Endothelial cell of umbilical vein (primary cell): Measurements from ENCODE around the gene GGACT. TPM values are rescaled to one million over a fixed set of nuclear protein-coding genes. Genes with fewer than 3 reads are reported as not detected.
"Not testable (repeated sequence)": the region's sequence is repeated elsewhere in the genome, so short reads cannot be mapped to it uniquely, and the experiment has no call there.

Experiments used
- BruUV-seq: library from RNA; stranded (reverse); fragments of 400-500 nt; replicated peaks from 2 replicates; lab custom pipeline; 2021; lab: Mats Ljungman, UMichigan
- CTCF ChIA-PET: fragments of 300-600, 350-600 bp; sonication (Branson Sonifier 250); formaldehyde crosslinking; loops from one replicate; lab custom pipeline; 2021; ENCODE audit warnings: antibody characterized with exemption, inconsistent platforms; lab: Charles Lee
- POLR2A ChIA-PET: fragments of 300-600, 350-600 bp; sonication (Branson Sonifier 250); formaldehyde crosslinking; loops from one replicate; lab custom pipeline; 2021; ENCODE audit warnings: antibody characterized with exemption, inconsistent platforms; lab: Charles Lee
- DNase-seq: peaks from one replicate; pipeline ENCODE4 v3.0.0-alpha.2; 2011; ENCODE audit warnings: low read depth, low spot score
- FAIRE-seq: peaks from 2 replicates; lab custom pipeline; 2011; peaks lifted over from hg19 to GRCh38; lab: Jason Lieb, UNC
- H2AFZ ChIP-seq: 2 replicates; pipeline ENCODE4 v1.6.0; 2012; ENCODE audit warnings: low read depth, low read length, control low read depth, inconsistent platforms
- H3K27ac ChIP-seq: 2 replicates; pipeline ENCODE4 v1.5.1; 2011; ENCODE audit warnings: low read depth, mild to moderate bottlenecking, control low read depth, low read length, moderate library complexity; ENCODE audit not compliant: insufficient read depth
- H3K27me3 ChIP-seq, 2 experiments: 2 replicates each; pipeline versions ENCODE4 v1.6.0 to v1.6.1; 2011; ENCODE audit warnings: low read length in 2 of 2, mixed read lengths in 1 of 2; ENCODE audit not compliant: control insufficient read depth in 2 of 2, insufficient read depth in 2 of 2
- H3K36me3 ChIP-seq, 2 experiments: 2 replicates in 1 of 2; 3 replicates in 1 of 2; pipeline ENCODE4 v1.5.1; 2011; ENCODE audit warnings: low read length in 2 of 2, mild to moderate bottlenecking in 1 of 2, moderate library complexity in 1 of 2; ENCODE audit not compliant: control insufficient read depth in 2 of 2, insufficient read depth in 2 of 2; ENCODE audit errors: extremely low read depth in 1 of 2
- H3K4me1 ChIP-seq: 3 replicates; pipeline ENCODE4 v1.5.1; 2011; ENCODE audit warnings: mild to moderate bottlenecking, low read length; ENCODE audit not compliant: control insufficient read depth, insufficient read depth; ENCODE audit errors: extremely low read depth
- H3K4me2 ChIP-seq: 2 replicates; pipeline ENCODE4 v1.6.1; 2011; ENCODE audit warnings: low read length, control low read depth, mixed read lengths; ENCODE audit not compliant: insufficient read depth
- H3K4me3 ChIP-seq, 3 experiments: fragments of 200-600 bp in 1 of 3; sonication (generic), shearing (Covaris generic) in 1 of 3; replicated peaks in 1 of 3; 2 replicates each; pipeline ENCODE4 v1.5.1; 2011 to 2016; ENCODE audit warnings: control low read depth in 3 of 3, low read length in 3 of 3, mild to moderate bottlenecking in 2 of 3, inconsistent platforms in 1 of 3, low read depth in 1 of 3, moderate library complexity in 1 of 3; ENCODE audit not compliant: insufficient read depth in 1 of 3
- H3K79me2 ChIP-seq: 2 replicates; pipeline ENCODE4 v1.6.0; 2012; ENCODE audit warnings: low read length, inconsistent platforms; ENCODE audit not compliant: control insufficient read depth, insufficient read depth
- H3K9ac ChIP-seq: replicated peaks from 2 replicates; pipeline ENCODE3; 2011; ENCODE audit warnings: low read length, control low read depth; ENCODE audit not compliant: insufficient read depth; ENCODE audit errors: extremely low read depth
- H3K9me1 ChIP-seq: replicated peaks from 3 replicates; pipeline ENCODE4 v1.6.0; 2011; ENCODE audit warnings: mild to moderate bottlenecking, low read length; ENCODE audit not compliant: control insufficient read depth, insufficient read depth; ENCODE audit errors: extremely low read depth
- H3K9me3 ChIP-seq: replicated peaks from 2 replicates; pipeline ENCODE4 v1.5.1; 2012; ENCODE audit warnings: low read length, inconsistent platforms; ENCODE audit not compliant: control insufficient read depth, insufficient read depth
- H4K20me1 ChIP-seq: replicated peaks from 2 replicates; pipeline ENCODE3; 2011; ENCODE audit warnings: mild to moderate bottlenecking, low read length; ENCODE audit not compliant: control insufficient read depth, insufficient read depth; ENCODE audit errors: extremely low read depth
- EZH2 ChIP-seq: IDR thresholded peaks from 2 replicates; pipeline ENCODE4 v1.6.1; 2012; ENCODE audit warnings: borderline replicate concordance, low read depth, mild to moderate bottlenecking, moderate library complexity, low read length, inconsistent platforms; ENCODE audit not compliant: severe bottlenecking
- FOS ChIP-seq: IDR thresholded peaks from 2 replicates; pipeline ENCODE4 v1.6.1; 2011; ENCODE audit warnings: mild to moderate bottlenecking, low read length, moderate library complexity, borderline replicate concordance; ENCODE audit not compliant: insufficient read depth
- GATA2 ChIP-seq: IDR thresholded peaks from 2 replicates; pipeline ENCODE4 v1.7.0; 2011; ENCODE audit warnings: low read depth, mild to moderate bottlenecking, moderate library complexity, mixed read lengths, low read length; ENCODE audit not compliant: insufficient read length, insufficient read depth
- JUN ChIP-seq: IDR thresholded peaks from 2 replicates; pipeline ENCODE4 v1.6.1; 2011; ENCODE audit warnings: borderline replicate concordance, low read depth; ENCODE audit not compliant: insufficient read length, insufficient read depth
- MYC ChIP-seq: IDR thresholded peaks from one replicate; pipeline ENCODE4 v1.6.1; 2011; ENCODE audit warnings: mild to moderate bottlenecking, low read depth, low read length
- POLR2A ChIP-seq: IDR thresholded peaks from 2 replicates; pipeline ENCODE4 v1.6.1; 2012; ENCODE audit warnings: low read depth, mild to moderate bottlenecking, control low read depth, low read length
- POLR2AphosphoS5 ChIP-seq: IDR thresholded peaks from 2 replicates; pipeline ENCODE4 v1.6.1; 2012; ENCODE audit warnings: low read depth, mild to moderate bottlenecking, control low read depth, low read length, moderate library complexity; ENCODE audit not compliant: insufficient read depth
- dilution Hi-C: fragments of 300-500 bp; cut with MboI; formaldehyde crosslinking; loops from one replicate; pipeline ENCODE4 v1.15.0; 2019; ENCODE audit warnings: low sequenced_read_pairs; ENCODE audit not compliant: extremely low pct_ligation_motif_present
- intact Hi-C: fragments of 100-400 bp; cut with micrococcal nuclease; formaldehyde crosslinking; loops from one replicate; pipeline ENCODE4 v1.10.0; 2022
- polyA plus RNA-seq, 4 experiments: library from polyadenylated mRNA; depleted of rRNA in 3 of 4; stranded (reverse) in 3 of 4; unstranded in 1 of 4; fragments of >200 nt; gene quantifications; 2 replicates each; pipeline versions ENCODE4 v1.2.1 to v1.2.3, GENCODE V29; 2011 to 2012; ENCODE audit warnings: missing spikeins in 1 of 4
- total RNA-seq: library from RNA; stranded (reverse); gene quantifications from 2 replicates; pipeline ENCODE4 v1.2.3, GENCODE V29; 2021
- TF ChIP-seq, protein P1 (sequence below), 2 donors: IDR thresholded peaks; 1 replicate in 1 of 2; 2 replicates in 1 of 2; pipeline ENCODE4 v1.5.1; 2011; ENCODE audit warnings: low read length in 2 of 2, mild to moderate bottlenecking in 2 of 2, moderate library complexity in 2 of 2, control low read depth in 1 of 2, inconsistent platforms in 1 of 2, low read depth in 1 of 2; ENCODE audit not compliant: insufficient read depth in 1 of 2; ENCODE audit errors: extremely low read depth in 1 of 2
- TF ChIP-seq, protein P2 (sequence below): IDR thresholded peaks from 2 replicates; pipeline ENCODE4 v1.6.1; 2011; ENCODE audit not compliant: insufficient read depth, insufficient read length

The GGACT gene
- total and polyA plus RNA-seq, 2 donors (not counting 3 experiments of a cell fraction or from before 2014, with no cell fraction given): 2.5 to 6.5 TPM

DNA sequence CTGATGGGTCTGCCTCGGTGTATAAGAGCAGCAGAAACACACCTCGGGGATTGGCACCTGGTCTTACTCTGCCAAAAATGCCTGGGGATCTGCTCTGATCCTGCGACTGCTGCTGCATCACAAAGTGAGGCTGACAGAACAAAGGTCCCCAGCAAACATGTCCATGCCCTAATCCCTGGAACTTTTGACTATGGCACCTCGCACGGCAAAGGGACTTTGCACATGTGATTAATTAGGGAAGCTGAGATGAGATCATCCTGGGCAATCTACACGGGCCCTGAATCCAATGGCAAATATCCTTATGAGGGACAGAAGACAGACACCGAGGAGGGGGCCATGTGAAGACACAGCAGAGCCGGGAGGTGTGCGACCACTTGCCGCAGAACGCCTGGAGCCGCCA is 8.5 kb downstream of the GGACT start:
- no TSS peak for BruUV-seq
- FAIRE-seq: no peak

DNA sequence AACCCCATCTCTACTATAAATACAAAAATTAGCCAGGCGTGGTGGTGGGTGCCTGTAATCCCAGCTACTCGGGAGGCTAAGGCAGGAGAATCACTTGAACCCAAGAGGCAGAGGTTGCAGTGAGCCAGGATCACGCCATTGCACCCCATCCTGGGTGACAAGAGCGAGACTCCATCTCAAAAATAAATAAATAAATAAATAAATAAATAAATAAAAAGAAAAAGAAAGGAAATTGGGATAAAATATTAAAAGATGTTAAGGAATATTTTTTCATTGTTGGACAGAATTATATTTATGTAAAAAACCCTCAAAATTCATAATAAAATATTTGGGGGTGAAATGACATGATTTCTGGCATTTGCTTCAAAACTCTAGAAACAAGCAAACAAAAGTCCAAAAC is 11.3 kb downstream of the GGACT start:
- POLR2A ChIA-PET, H4K20me1 ChIP-seq, H2AFZ ChIP-seq, DNase-seq, FAIRE-seq, H3K27ac ChIP-seq, H3K4me2 ChIP-seq, H3K36me3 ChIP-seq, H3K9ac ChIP-seq, intact Hi-C loops, BruUV-seq, H3K9me3 ChIP-seq, H3K27me3 ChIP-seq, H3K4me3 ChIP-seq, dilution Hi-C loops, H3K9me1 ChIP-seq, H3K79me2 ChIP-seq, H3K4me1 ChIP-seq: not testable (repeated sequence)
- CTCF ChIA-PET: interaction anchor here (6.1 kb wide), 1 partner anchor 12 kb away, joined by 80 read pairs; the partner anchor contains the start of gene GGACT

More for the DNA sequence above, 8.5 kb downstream of the GGACT start:
- dilution Hi-C loops: no loop called here
- no peak for DNase-seq
- Histone ChIP-seq H3K27ac (no peak overlapping the region), H3K4me3 (no peak overlapping the region), H3K9me3 (no peaks in the 10 kb centered on the region), H2AFZ (no peak overlapping the region), H3K27me3 (no peaks in the 10 kb centered on the region), H3K9ac (no peak overlapping the region), H3K9me1 (no peaks in the 10 kb centered on the region), H3K79me2 (no peaks in the 10 kb centered on the region), H3K4me2 (no peak overlapping the region), H4K20me1 (no peaks in the 10 kb centered on the region), H3K36me3 (no peaks in the 10 kb centered on the region), H3K4me1 (no peaks in the 10 kb centered on the region)
- TF ChIP-seq EZH2 (no peak), GATA2 (no peak), FOS (no peak), POLR2AphosphoS5 (no peak), MYC (no peak), JUN (no peak), POLR2A (no peak)
- TF ChIP-seq, protein P1, sequence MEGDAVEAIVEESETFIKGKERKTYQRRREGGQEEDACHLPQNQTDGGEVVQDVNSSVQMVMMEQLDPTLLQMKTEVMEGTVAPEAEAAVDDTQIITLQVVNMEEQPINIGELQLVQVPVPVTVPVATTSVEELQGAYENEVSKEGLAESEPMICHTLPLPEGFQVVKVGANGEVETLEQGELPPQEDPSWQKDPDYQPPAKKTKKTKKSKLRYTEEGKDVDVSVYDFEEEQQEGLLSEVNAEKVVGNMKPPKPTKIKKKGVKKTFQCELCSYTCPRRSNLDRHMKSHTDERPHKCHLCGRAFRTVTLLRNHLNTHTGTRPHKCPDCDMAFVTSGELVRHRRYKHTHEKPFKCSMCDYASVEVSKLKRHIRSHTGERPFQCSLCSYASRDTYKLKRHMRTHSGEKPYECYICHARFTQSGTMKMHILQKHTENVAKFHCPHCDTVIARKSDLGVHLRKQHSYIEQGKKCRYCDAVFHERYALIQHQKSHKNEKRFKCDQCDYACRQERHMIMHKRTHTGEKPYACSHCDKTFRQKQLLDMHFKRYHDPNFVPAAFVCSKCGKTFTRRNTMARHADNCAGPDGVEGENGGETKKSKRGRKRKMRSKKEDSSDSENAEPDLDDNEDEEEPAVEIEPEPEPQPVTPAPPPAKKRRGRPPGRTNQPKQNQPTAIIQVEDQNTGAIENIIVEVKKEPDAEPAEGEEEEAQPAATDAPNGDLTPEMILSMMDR (IDR thresholded peaks at IDR 0.05; ENCODE audit: extremely low read depth in 1 of 2, insufficient read depth in 1 of 2, low read depth in 1 of 2, low read length in 2 of 2): no peak
- TF ChIP-seq, protein P2, sequence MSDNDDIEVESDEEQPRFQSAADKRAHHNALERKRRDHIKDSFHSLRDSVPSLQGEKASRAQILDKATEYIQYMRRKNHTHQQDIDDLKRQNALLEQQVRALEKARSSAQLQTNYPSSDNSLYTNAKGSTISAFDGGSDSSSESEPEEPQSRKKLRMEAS: no peak
- CTCF ChIA-PET: no interaction called here
- intact Hi-C loops: no loop called here
- POLR2A ChIA-PET: no interaction called here
